GM12874 (cell line): ENCODE measurements around the gene CX3CR1.

ENCODE experiments used
- TF ChIP-seq, protein P1 (sequence below): IDR thresholded peaks from 2 replicates; pipeline ENCODE4 v1.5.1; 2011; ENCODE audit warnings: low read depth, mild to moderate bottlenecking, control low read depth, low read length, moderate library complexity; ENCODE audit not compliant: insufficient read depth

CX3CR1 gene

DNA sequence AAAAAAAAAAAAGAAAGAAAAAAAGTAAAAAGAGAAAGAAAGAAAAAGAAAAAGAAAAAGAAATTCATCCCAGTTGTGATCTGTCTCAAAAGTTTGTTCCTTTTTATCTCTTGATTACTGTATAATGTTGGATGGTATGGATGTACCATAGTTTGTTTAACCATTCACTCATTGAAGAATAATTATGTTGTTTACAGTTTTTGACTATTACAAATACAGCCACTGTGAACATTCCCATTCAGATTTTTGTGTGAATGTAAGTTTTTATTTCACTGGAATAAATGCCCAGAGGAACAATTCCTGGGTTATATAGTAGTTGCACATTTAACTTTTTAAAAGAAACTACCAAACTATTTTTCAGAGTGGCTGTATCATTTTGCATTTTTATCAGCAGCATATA, 39.4 kb upstream of the CX3CR1 start:
- TF ChIP-seq, protein P1, sequence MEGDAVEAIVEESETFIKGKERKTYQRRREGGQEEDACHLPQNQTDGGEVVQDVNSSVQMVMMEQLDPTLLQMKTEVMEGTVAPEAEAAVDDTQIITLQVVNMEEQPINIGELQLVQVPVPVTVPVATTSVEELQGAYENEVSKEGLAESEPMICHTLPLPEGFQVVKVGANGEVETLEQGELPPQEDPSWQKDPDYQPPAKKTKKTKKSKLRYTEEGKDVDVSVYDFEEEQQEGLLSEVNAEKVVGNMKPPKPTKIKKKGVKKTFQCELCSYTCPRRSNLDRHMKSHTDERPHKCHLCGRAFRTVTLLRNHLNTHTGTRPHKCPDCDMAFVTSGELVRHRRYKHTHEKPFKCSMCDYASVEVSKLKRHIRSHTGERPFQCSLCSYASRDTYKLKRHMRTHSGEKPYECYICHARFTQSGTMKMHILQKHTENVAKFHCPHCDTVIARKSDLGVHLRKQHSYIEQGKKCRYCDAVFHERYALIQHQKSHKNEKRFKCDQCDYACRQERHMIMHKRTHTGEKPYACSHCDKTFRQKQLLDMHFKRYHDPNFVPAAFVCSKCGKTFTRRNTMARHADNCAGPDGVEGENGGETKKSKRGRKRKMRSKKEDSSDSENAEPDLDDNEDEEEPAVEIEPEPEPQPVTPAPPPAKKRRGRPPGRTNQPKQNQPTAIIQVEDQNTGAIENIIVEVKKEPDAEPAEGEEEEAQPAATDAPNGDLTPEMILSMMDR, result no peak

DNA sequence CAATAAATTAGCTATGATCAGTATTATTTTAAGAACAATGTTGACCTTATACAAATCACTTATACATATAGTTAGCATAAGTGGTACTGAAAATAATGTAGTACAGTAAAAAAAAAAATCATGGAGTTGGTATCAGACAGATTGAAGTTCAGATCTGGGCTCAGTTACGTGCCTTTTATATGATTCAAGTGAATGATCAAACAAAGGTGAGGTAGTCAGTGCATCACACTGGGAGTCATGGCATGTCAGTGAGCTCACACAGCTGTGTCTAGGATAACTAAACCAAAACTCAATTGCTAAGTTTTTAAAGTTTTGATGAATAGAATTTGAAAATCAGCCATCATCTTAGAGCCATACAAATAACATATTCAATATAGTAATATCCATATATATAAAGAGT, 38.5 kb upstream of the CX3CR1 start:
- TF ChIP-seq, protein P1, result no peak

DNA sequence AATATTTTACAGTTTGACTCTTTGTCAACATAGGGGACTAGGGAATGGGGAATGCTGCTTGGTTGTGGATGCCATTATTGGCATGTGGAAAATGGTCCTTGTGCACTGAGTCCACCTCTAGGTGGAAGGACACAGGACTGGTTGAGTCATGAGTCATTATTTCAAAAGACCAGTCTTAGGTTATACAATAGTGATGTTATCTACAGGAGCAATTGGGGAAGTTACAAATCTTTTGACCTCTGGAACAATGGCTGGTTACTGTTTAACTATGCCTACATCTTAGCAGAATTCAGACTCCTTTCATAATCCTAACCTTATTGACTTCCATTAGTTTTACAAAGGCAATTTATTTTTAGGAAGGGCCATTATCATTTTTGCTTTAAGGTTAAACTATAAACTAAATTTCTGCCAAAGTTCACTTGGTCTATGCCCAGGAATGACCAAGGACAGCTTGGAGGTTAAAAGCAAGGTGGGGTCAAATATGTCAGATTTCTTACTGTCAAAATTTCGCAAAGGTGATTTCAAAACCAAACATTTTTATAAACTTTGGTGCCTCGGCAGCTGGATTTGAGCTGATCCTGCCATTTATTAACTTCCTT, 37.8 kb upstream of the CX3CR1 start:
- TF ChIP-seq, protein P1, result no peak

DNA sequence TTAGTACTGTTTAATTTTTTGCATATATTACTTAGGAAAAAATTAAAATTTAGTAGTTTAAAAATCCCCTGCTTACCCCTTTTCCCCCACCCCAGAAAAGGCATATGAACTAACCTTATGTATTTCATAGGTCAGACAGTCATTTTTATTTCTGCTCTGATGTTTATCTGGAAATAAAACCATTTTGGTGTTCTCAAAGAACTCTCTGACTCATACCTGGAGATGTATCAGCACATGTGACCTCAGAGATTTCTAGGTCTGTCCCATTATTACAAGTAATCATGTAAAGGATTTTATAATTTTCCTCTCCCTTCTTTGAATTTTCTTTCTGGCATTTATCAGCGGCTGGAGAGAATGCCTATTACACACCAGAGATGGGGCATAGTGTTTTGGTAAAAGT, 35.6 kb upstream of the CX3CR1 start:
- TF ChIP-seq, protein P1, result no peak

DNA sequence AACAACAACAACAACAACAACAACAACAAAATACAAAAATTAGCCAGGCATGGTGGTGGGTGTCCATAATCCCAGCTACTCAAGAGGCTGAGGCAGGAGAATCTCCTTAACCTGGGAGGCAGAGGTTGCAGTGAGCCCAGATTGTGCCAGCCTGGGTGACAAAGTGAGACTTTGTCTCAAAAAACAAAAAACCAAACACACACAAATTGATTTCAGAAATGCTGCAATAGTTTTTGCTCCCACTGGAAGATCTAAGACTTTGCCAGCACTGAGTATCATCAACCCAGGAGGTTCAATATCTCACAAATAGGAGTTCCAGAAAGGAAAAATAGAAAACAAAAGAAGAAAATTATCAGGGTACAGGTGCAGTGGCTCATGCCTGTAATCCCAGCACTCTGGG, 33.5 kb upstream of the CX3CR1 start:
- TF ChIP-seq, protein P1, result no peak

DNA sequence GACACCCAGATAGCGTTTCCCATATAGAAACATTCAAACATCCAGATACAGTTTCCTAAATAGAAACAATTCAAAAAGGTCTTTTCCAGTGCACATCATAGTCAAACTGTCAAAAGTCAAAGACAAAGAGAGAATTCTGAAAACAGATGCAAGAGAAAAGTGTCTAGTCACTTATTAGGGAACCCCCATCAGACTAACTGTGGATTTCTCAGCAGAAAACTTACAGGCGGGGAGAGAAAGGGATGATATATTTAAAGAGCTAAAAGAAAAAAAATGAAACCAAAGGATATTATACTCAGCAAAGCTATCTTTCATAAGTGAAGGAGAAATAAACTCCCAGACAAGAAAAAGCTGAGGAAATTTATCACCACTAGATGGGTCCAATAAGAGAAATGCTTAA, 22.3 kb upstream of the CX3CR1 start:
- TF ChIP-seq, protein P1, result no peak

DNA sequence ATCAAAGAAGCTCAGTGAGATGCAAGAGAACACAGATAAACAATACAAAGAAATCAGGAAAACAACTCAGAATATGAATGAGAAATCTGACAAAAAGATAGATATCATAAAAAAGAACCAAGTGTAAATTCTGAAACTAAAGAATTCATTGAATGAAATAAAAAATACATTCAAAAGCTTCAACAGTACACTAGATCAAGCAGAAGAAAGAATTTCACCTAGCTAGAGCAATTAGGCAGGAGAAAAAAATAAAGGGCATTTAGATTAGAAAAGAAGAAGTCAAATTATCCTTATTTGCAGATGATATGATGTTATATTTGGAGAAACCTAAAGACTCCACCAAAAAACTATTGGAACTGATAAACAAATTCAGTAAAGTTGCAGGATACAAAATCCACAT, 19.4 kb upstream of the CX3CR1 start:
- TF ChIP-seq, protein P1, result no peak
